Adrenal gland (tissue), 12 donors: Measurements from ENCODE around the gene TMBIM4. TPM values are rescaled to one million over a fixed set of nuclear protein-coding genes. Genes with fewer than 3 reads are reported as not detected.

Experiments used
- DNase-seq, 7 donors: peaks; one replicate each; pipeline ENCODE4 v3.0.0-alpha.2; 2019 to 2020
- H3K27ac ChIP-seq, 5 donors: fragments of 200-600 bp; sonication (generic) in 4 of 5; 1 replicate in 3 of 5; 2 replicates in 2 of 5; pipeline versions ENCODE4 v1.5.1 to v1.8.0; 2016 to 2020; ENCODE audit warnings: mild to moderate bottlenecking in 1 of 5
- H3K27me3 ChIP-seq: fragments of 200-600 bp; 2 replicates; pipeline ENCODE4 v1.8.0; 2021
- H3K36me3 ChIP-seq, 2 donors: fragments of 200-600 bp; replicated peaks in 1 of 2; 1 replicate in 1 of 2; 2 replicates in 1 of 2; pipeline versions ENCODE4 v1.5.1 to v1.8.0; 2018 to 2022
- H3K4me1 ChIP-seq, 2 donors: fragments of 200-600 bp; replicated peaks in 1 of 2; 1 replicate in 1 of 2; 2 replicates in 1 of 2; pipeline versions ENCODE4 v1.5.1 to v1.8.0; 2018 to 2021
- H3K4me3 ChIP-seq, 4 donors: fragments of 200-600 bp; sonication (generic) in 3 of 4; one replicate each; pipeline ENCODE4 v1.5.1; 2016 to 2018
- H3K9me3 ChIP-seq, 3 donors: fragments of 200-600 bp; sonication (generic) in 1 of 3; replicated peaks in 1 of 3; 1 replicate in 2 of 3; 2 replicates in 1 of 3; pipeline versions ENCODE4 v1.5.1 to v1.8.0; 2016 to 2021
- POLR2A ChIP-seq, 2 donors: fragments of 450-650 bp; IDR thresholded peaks; one replicate each; pipeline ENCODE4 v1.6.1; 2017; ENCODE audit warnings: antibody characterized with exemption in 2 of 2, mild to moderate bottlenecking in 2 of 2, moderate library complexity in 1 of 2
- WGBS, 4 donors: extraction: QIAGEN DNeasy Blood & Tissue Kit in 2 of 4; methylation state at CpG; one replicate each; pipeline versions ENCODE4 v1.1.5 to v1.1.7; 2013 to 2017; 5-methylcytosine and 5-hydroxymethylcytosine counted together
- intact Hi-C, 2 donors: fragments of 100-400 bp; cut with DNase I; formaldehyde crosslinking; loops; one replicate each; pipeline versions ENCODE4 v1.14.1 to v1.15.0; 2022 to 2023
- polyA plus RNA-seq, 3 donors: library from polyadenylated mRNA; stranded (reverse); fragments of 200-250 nt in 2 of 3; fragments of 350-450 nt in 1 of 3; fragmentation: Illumina TruSeq in 1 of 3; extraction: RNeasy Lipid Tissue Mini Kit (QIAGEN cat#74804) in 1 of 3; gene quantifications; one replicate each; pipeline ENCODE4 v1.2.3, GENCODE V29; 2013 to 2014
- total RNA-seq, 9 donors: library from RNA; depleted of rRNA in 4 of 9; stranded (reverse); fragments of >200 nt in 4 of 9; fragments of 120-200 nt in 1 of 9; fragmentation: NEBNext Ultra II Directional in 1 of 9; extraction: Animal tissue kit (Norgen Biotek cat#: 25700) in 1 of 9; gene quantifications; one replicate each; pipeline versions ENCODE4 v1.1.0 to v1.2.4, GENCODE V29; 2013 to 2023
- TF ChIP-seq, protein P1 (sequence below), 6 experiments: fragments of 450-650 bp in 4 of 6; fragments of 200-600 bp in 2 of 6; sonication (generic) in 1 of 6; IDR thresholded peaks; 1 replicate in 5 of 6; 2 replicates in 1 of 6; pipeline versions ENCODE4 v1.5.1 to v1.8.0; 2016 to 2021; ENCODE audit warnings: antibody characterized with exemption in 6 of 6, mild to moderate bottlenecking in 2 of 6, moderate library complexity in 1 of 6
- donor health status: healthy with polysubstance abuse.
- donor health status: Bipolar disorder and iron deficiency.
- donor health status: DM: yes; HTN: yes; CAD: no.
- donor health status: DM: no; HTN: no; CAD: no.
- donor health status: DM: no; HTN: no; CAD: no.
- donor health status: DM: yes; HTN: yes; CAD: no.

TMBIM4 gene
- total and polyA plus RNA-seq, 12 donors: 94.3 to 291 (median 214) TPM

DNA sequence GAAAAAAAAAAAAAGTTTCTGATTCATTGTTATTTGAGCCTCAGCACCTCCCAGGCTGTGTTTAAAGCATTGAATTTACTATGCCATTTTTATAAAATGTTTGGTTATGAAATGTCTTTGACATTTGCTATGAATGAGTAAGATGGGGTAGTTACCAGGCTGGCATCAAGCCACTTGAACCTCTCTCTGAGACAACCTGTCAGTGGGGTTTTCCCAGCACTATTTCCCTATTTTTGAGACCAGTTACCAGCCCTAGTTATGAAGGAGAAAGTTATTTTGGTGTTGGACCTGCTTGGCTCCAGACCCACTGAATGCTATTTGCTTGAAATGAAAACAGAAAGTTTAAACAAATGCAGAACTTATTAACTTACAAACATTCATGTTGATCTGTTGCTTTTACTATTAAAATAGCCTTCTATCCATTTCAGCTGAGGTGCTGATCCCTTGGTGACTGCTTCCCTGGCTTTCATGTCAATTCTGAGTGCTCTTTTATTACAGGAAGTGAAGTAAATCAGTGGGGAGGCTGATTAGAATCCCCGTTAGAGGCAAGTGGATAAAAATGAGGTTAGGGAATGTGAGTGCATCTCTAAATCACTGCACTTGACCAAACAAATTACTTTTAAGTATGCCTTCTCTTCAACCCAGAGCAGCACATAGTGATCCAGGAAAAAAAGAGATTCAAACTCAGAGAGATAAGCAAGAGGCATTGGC lies 77.1 kb downstream of the TMBIM4 start:
- TF ChIP-seq, protein P1, sequence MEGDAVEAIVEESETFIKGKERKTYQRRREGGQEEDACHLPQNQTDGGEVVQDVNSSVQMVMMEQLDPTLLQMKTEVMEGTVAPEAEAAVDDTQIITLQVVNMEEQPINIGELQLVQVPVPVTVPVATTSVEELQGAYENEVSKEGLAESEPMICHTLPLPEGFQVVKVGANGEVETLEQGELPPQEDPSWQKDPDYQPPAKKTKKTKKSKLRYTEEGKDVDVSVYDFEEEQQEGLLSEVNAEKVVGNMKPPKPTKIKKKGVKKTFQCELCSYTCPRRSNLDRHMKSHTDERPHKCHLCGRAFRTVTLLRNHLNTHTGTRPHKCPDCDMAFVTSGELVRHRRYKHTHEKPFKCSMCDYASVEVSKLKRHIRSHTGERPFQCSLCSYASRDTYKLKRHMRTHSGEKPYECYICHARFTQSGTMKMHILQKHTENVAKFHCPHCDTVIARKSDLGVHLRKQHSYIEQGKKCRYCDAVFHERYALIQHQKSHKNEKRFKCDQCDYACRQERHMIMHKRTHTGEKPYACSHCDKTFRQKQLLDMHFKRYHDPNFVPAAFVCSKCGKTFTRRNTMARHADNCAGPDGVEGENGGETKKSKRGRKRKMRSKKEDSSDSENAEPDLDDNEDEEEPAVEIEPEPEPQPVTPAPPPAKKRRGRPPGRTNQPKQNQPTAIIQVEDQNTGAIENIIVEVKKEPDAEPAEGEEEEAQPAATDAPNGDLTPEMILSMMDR (IDR thresholded peaks at IDR 0.05): no peak
- no peak for TF ChIP-seq POLR2A (IDR thresholded peaks at IDR 0.05)
- WGBS, 4 donors: 0 to 13% (median 1%) methylated on average over 1 of the region's 1 CpG
- peak in 4 of 7 donors; percentile 19 to 41 (median 25) for DNase-seq
- intact Hi-C loops: no loop called here
- Histone ChIP-seq H3K36me3 (no peaks in the 10 kb centered on the region), H3K27me3 (peaks cover 4% of the 10 kb centered on the region), H3K4me3 (no peak overlapping the region), H3K27ac (peak overlapping the region in 1 of 5 donors; percentile 10), H3K4me1 (no peaks in the 10 kb centered on the region), H3K9me3 (no peaks in the 10 kb centered on the region)

GRCh38 chr12:66090157-66090556 lies 79.6 kb downstream of the TMBIM4 start:
- Histone ChIP-seq H3K36me3 (no peaks in the 10 kb centered on the region), H3K4me1 (no peaks in the 10 kb centered on the region), H3K9me3 (no peaks in the 10 kb centered on the region), H3K27ac (no peak overlapping the region), H3K4me3 (no peak overlapping the region), H3K27me3 (peaks cover 4% of the 10 kb centered on the region)
- DNase-seq: no peak
- intact Hi-C loops: no loop called here
- TF ChIP-seq, protein P1 (IDR thresholded peaks at IDR 0.05): no peak
- no peak for TF ChIP-seq POLR2A (IDR thresholded peaks at IDR 0.05)
- 73 to 78% (median 76%) methylated on average over 4 of the region's 4 CpGs for WGBS, 4 donors

- Histone ChIP-seq H3K27ac (no peak overlapping the region), H3K9me3 (no peaks in the 10 kb centered on the region), H3K36me3 (no peaks in the 10 kb centered on the region), H3K27me3 (peaks cover 4% of the 10 kb centered on the region), H3K4me1 (no peaks in the 10 kb centered on the region), H3K4me3 (no peak overlapping the region)
- intact Hi-C loops: loop anchor here in 1 of 2 donors (10.0 kb wide), 1 partner anchor 493 kb away; no protein-coding TSS in a partner anchor
- WGBS, 4 donors: 23 to 31% (median 26%) methylated on average over 10 of the region's 10 CpGs
- no peak for TF ChIP-seq POLR2A (IDR thresholded peaks at IDR 0.05)
- TF ChIP-seq, protein P1 (IDR thresholded peaks at IDR 0.05): peak; percentile 56 to 84 (median 80)
- DNase-seq: peak; percentile 58 to 91 (median 78)
These were observed 82.3 kb downstream of the TMBIM4 start for GRCh38 chr12:66087365-66087943.

- Histone ChIP-seq H3K27ac (no peak overlapping the region), H3K4me1 (no peaks in the 10 kb centered on the region), H3K4me3 (no peak overlapping the region), H3K27me3 (peaks cover 4% of the 10 kb centered on the region), H3K9me3 (no peaks in the 10 kb centered on the region), H3K36me3 (no peaks in the 10 kb centered on the region)
- intact Hi-C loops: loop anchor here in 1 of 2 donors (10.0 kb wide), 1 partner anchor 491 kb away; no protein-coding TSS in a partner anchor
- no peak for DNase-seq
- WGBS, 4 donors: 92 to 100% (median 96%) methylated on average over 2 of the region's 2 CpGs
- TF ChIP-seq, protein P1 (IDR thresholded peaks at IDR 0.05): no peak
- no peak for TF ChIP-seq POLR2A (IDR thresholded peaks at IDR 0.05)
These were observed 83.8 kb downstream of the TMBIM4 start for GRCh38 chr12:66085998-66086397.

Other genes starting within 250 kb of the TMBIM4 start
- 10 to 100 TPM in 8 of 9 donors, 1 to 10 TPM in 1; 5.5 to 81.5 (median 36.0) TPM for gene LLPH, start 39.2 kb downstream of the TMBIM4 start, total RNA-seq
- 100 to 1,000 TPM in 1 of 3 donors, 10 to 100 TPM in 2; 15.2 to 145 (median 16.1) TPM for gene LLPH, start 39.2 kb downstream of the TMBIM4 start, polyA plus RNA-seq
- 10 to 100 TPM in 5 of 9 donors, 1 to 10 TPM in 4; 3.8 to 29.0 (median 11.5) TPM for gene IRAK3, start 19.2 kb upstream of the TMBIM4 start, total RNA-seq
- 1 to 10 TPM; 3.3 to 6.4 (median 4.9) TPM for gene IRAK3, start 19.2 kb upstream of the TMBIM4 start, polyA plus RNA-seq
- gene HELB, start 132.5 kb upstream of the TMBIM4 start, total RNA-seq: 1 to 10 TPM in 8 of 9 donors, under 1 TPM in 1; 0.55 to 6.8 (median 2.2) TPM
- gene HELB, start 132.5 kb upstream of the TMBIM4 start, polyA plus RNA-seq: under 1 TPM; 0.40 to 0.93 (median 0.48) TPM